SKM-1 (cell line): ENCODE measurements around the gene OBSCN.
"Not testable (repeated sequence)": the region's sequence is repeated elsewhere in the genome, so short reads cannot be mapped to it uniquely, and the experiment has no call there.

Source experiments
- DNase-seq: peaks from one replicate; lab custom pipeline; 2025; ENCODE audit not compliant: unreplicated experiment; lab: John Stamatoyannopoulos, UW

OBSCN gene

DNA sequence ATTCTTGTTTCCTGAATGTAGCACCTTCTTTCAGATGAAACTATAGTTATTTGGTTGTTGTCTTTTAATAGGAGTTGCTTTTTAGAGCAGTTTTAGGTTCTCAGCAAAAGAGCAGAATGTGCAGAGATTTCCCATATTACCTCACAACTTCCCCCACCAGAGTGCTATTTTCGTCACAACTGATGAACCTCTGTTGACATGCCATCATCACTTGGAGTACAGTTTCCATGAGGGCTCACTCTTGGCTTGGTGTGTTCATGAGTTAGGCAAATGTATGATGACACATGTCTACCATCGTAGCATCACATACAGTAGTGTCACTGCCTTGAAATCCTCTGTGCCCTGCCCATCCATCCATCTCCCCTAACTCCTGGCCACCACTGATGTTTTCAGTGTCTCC is 38.5 kb upstream of the OBSCN start:
- no peak for DNase-seq

DNA sequence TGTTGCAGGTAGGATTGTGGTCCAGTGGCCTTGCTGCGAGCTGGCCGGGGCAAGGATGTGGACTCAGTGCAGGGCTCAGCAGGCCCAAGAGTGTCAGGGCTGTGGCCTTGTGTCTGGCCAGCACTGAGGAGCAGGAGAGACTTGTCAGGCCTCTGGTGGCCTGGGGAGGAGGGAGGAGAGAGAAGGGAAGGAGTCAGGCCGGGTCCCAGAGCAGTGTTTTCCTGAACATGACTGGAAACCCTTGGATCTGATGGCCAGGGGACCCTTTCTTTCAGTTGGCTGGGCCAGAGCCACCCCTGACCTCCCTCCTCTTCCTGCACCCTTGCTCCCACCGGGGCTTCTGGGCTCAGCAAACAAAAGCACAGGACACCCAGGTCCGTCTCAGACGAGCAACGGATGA is 37.2 kb upstream of the OBSCN start:
- no peak for DNase-seq

DNA sequence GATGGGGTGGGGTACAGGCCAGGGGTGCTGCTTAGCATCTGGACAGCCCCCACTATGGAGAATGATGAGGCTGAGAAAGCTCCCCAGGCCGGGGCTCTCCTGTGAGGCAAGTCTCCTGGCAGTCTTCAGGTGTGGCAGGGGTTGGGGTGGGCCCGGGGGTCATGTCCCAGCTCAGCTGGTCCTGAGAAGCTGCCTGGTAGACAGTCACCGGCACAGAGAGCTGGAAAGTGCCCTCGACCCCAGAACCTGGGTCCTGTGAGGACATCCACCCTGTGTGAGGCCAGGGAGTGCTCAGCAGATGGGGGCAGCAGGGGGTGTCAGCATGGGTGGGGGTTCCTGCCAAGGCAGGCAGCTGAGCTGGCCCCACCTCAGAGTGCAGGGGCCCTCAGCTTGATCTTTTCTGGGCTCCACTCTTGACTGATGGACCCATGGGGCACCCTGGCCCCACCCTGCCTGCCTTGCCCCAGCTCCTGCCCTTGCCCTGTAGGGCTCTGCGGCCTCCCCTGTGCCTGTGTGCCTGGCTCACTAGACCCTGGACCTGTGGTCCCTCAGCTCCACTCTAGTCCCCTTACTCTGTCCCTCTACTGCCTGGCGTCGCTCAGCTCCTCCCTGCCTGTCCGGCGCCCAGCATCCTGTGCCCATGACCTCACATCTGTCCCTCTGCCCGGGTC is 36.5 kb upstream of the OBSCN start:
- no peak for DNase-seq

DNA sequence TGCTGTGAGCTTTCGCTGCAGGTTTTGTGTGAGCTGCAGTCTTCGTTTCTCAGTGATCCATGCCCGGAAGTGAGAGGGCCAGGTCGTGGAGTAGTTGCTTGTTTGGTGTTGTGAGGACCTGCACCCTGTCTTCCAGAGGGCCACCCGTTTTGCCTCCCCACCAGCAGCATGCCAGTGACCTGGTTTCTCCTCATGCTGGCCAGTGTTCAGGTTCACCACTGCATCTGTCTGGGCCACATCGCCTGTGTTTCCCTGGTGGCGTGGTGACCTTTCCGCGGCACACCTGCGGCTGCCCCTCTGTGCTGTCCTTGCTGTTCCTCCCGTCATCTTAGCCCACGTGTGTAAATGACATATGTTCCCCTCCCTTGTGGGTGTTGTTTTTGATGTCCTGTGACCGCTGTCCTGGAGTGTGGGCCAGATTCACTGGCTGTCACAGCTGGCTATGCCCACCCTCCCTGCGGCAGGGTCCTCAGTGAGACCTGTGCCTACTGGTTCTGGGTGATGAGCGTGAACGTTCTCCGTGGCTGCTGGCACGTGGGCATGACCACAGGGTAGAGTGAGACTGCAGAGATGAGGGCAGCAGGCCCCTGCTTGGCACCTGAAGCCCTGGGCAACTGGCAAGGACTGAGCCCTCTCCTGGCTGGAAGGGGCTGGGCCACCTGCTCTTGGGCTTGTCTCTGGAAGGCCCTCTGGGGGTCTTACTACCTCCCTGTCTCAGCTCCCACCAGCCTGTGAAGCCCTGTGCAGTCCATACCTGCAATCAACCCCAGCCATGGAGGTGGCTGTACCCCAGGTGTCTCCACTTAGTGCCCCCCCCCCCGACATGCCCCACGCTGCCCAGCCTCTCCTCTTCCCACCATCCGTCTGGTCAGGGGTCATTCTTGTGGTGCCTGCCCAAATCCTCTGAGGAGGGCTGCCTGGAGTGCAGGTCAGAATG is 35.0 kb upstream of the OBSCN start:
- DNase-seq = no peak

DNA sequence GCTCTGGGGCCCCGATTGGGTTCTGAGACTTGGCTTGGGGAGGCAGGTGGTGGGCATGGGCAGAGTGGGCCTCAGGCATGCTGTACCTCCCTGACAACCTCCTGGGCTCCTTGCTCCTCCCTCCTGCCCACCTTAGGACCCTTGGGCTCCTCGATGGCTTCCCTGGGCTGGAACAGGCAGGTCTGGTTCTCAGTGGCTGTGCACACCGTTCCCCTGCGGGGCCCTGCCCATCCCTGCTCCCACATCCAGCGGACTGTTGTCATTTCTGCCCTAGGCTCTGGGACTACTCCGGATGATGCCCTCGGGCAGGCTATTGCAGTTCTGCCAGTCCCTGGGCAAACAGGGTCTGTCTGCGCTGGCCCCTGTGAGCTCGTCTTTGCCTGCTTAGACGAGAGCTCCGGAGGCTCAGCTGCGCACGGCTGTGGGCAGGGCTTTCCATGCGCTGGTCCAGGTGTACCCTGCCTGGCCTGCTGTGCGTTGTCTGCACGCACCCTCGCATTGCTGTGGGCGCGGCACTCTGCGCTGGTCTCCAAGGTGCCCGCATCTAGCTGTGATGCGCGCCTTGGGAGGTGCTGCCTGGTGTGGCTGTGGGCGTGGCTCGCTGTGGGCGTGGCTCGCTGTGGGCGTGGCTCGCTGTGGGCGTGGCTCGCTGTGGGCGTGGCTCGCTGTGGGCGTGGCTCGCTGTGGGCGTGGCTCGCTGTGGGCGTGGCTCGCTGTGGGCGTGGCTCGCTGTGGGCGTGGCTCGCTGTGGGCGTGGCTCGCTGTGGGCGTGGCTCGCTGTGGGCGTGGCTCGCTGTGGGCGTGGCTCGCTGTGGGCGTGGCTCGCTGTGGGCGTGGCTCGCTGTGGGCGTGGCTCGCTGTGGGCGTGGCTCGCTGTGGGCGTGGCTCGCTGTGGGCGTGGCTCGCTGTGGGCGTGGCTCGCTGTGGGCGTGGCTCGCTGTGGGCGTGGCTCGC is 34.0 kb upstream of the OBSCN start:
- DNase-seq = not testable (repeated sequence)

DNA sequence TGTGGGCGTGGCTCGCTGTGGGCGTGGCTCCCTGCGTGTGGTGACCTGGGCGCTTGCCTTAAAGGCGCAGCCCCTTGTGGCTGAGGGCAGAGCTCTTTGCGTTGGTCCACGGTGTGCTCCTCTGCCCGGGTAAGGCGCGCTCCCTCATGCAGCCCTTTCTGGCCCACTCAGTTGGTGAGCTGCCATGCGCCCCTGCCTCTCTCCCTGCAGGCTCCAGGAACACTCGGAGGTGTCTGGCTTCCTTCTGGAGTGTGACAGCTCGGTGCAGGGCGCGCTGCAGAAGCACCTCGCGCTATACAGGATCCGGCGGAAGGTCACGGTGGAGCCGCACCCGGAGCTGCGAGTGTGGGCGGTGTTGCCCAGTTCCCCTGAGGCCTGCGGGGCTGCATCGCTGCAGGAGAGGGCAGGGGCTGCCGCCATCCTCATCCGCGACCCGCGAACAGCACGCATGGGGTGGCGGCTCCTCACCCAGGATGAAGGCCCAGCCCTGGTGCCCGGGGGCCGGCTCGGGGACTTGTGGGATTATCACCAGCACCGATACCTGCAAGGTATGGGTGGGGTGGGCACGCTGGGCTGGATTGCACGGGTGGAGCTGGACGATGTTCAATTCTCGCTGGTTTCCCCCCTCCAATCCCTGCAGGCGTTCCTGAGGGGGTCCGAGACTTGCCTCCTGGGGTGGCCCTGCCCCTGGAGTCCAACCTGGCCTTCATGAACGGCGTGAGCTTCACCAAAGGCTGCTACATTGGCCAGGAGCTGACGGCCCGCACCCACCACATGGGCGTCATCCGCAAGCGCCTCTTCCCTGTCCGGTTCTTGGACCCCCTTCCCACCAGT is 33.1 kb upstream of the OBSCN start:
- peak; percentile 13 for DNase-seq

DNA sequence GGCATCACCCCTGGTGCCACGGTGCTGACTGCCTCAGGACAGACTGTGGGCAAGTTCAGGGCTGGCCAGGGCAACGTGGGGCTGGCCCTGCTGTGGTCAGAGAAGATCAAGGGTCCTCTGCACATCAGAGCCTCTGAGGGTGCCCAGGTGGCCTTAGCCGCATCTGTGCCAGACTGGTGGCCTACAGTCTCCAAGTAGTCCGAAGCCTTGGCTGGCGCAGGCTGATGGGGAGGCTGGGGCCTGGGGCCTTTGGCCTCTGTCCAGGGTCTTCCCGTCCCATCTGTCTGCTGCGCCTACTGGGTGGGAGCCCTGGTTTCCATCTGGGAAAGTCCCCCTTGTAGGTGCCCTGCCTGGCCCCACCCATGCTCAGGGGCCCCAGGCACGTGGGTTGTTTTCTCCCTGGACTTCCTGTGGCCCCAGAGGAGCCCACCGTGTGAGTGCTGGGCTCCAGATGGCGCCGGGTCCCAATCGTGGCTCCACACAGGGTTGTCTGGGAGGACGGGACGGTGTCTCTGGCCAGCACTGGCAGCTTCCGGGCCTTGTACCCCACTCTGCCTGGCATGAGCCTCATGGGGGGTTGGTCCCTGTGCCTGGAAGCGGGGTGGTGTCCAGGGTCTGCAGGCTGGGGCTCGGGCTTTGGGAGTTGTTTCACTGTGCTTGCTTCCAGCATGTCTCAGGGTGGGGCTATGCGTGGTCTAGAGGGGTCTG is 32.4 kb upstream of the OBSCN start:
- no peak for DNase-seq

DNA sequence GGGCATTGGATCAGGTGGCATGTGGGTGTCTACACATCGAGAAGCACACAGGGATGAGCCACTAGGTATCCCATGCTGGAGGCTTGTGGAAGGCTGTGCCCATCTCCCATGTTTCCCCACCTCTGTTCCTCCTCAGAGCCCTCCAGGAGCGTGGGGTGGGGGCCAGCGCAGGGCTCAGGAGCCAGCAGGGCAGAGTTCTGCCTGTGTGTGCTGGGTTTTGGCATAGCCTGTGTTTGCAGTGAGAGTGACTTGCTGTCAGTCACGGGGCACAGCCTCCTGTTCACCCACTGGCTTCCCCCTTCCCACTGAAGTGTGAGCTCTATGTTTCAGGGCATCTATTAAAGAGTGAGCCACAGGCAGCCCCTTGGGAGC is 31.8 kb upstream of the OBSCN start:
- DNase-seq = no peak

DNA sequence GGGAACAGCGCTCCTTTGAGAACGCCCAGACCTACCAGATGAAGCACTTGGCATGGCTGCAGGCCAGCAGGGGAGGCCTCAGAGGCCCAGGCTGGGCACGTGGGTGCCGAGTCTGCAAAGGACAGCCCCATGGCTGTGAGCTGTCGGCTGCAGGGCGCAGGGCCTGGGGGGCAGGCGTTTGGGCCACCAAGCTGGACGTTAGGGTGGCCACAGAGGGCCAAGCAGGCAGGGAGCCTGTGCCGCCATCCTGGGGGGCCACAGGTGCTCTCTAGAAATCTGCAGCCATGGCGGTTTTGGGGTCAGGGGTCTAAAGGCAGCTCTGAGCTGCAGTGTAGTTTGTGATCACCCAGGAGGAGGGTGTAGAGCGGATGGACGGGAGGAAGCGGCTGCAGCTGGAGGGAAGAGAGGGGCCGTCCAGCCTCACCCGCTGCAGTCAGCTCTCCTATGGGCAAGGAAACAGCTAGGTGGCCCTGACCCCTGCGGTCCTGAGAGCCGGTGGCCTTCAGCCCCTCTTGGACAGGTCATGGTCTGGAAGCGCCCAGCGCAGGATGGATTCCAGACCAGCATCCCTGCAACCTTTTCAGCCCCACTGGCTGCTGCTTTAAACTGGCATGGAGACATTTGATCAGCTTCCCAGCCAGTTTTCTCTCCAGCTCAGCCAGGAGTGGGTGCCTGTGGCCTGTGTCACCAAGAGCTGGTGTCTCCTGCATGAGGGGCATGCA is 31.2 kb upstream of the OBSCN start:
- DNase-seq = no peak

DNA sequence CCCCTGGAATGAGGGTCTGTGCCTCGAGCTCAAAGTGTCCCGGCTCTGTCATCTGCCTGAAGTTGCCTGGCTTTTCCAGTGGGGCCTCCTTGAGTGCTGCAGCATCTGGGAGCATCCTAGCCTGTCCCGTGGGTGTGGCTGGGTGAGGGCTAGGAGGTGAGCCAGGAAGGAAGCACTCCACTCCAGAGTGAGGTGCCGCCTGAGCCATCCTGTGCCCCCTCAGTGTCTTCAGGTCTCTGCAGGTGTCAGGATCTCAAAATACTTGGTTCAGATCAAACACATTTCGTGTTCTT is 30.7 kb upstream of the OBSCN start:
- no peak for DNase-seq

DNA sequence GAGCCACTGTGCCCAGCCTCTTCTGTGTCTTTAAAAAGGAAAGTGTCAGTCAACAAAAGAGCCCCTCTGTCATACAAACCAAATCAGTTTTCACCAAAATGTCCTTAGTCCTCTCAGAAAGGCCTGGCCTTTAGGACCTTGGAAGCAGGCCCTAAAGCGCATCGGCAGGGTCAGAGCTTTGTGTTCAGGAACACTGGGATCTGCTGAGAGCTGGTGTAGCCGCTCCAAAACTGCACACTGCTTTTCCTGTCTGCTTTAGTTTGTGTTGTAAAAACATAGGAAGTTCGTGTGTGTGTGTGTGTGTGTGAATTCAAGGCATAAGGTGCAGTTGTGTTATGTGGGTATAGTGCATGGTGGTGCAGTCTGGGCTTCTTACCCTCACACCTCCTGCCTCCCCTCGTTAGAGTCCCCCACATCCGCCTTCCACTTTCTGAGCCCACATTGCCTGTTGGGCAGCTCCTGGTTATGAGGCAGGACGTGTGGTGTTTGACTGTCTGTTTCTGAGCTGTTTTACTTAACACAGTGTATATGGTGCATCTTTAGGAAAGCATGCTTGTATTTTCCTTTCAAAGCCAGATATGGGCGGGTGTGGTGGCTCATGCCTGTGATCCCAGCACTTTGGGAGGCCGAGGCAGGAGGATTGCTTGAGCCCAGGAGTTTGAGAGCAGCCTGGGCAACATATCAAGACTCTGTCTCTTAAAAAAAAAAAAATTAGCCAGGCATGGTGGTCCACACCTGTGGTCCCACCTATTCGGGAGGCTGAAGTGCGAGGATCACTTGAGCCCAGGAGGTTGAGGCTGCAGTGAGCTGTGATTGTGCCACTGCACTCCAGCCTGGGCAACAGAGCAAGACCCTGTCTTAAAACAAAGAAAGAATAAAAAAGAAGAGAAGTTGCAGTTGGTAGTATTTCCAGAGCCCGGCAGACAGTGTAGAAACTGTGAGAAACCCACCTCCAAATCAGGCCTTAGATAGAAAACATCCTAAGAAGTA is 29.8 kb upstream of the OBSCN start:
- DNase-seq = no peak

DNA sequence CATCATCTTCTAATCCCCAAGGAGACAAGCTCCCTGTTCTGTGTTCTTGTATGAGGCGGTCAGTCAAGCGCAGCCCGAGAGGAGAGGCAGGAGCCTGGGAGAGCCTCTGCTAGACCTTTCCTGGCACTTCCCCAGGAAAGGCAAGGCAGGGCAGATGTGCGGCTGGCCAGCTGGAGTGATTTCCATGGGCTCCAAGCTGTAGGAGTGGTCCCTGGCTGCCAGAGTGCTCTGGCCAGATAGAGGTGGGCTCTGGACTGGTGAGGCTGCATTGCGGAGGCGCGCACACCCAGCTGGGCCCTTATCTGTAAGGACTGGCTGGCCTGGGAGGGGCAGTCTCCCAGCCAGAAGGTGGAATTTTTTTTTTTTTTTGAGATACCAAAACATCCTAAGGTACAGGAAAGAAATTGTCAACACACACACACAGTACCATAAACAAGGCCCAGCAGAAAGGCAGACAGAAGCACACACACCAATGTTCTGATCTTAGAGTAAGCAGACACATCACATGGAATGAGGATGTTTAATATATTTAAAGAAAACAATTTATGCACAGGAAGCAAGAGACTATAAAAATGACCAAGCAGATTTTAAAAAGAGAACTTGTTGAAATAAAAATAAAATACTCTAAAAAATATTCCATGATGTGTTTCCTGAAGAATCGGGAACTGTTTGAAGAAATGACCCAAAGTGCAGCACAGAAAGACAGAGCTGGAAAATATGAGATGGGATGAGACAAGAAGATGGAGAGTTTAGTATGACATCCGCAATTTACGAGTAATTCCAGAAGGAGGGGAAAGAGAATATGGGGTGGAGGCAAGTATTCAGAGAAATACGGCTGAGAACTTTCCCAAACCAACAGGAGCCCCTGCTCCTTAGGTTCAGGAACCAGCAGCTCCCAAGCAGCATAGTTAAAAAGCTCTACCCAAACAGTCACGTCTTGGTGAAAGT is 28.8 kb upstream of the OBSCN start:
- DNase-seq = no peak

DNA sequence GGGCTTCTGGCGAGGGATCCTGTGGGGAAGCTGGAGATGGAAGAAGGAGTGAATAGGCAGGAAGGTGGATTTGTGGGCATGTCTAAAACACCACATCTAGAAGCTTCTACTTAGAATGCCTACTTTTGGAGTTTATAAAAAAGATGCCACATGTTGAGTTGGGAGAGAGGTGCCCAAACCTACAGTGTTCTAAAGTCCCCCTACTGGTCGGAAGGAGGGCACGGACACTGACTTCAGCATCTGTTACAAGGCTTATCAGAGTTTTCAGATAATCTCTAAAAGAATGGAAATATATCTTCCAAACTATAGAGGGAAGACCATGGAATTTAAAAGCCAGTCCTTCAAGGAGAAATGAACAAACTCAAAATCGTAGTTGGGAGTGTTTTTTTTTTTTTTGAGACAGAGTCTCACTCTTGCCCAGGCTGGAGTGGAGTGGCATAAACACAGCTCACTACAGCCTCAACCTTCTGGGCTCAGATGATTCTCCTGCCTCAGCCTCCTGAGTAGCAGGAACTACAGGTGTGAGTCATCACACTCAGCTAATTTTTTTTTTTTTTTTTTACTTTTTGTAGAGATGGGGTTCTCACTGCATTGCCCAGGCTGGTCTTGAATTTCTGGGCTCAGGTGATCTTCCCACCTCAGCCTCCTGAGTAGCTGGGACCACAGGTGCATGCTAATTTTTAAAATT is 27.4 kb upstream of the OBSCN start:
- DNase-seq = peak; percentile 37

DNA sequence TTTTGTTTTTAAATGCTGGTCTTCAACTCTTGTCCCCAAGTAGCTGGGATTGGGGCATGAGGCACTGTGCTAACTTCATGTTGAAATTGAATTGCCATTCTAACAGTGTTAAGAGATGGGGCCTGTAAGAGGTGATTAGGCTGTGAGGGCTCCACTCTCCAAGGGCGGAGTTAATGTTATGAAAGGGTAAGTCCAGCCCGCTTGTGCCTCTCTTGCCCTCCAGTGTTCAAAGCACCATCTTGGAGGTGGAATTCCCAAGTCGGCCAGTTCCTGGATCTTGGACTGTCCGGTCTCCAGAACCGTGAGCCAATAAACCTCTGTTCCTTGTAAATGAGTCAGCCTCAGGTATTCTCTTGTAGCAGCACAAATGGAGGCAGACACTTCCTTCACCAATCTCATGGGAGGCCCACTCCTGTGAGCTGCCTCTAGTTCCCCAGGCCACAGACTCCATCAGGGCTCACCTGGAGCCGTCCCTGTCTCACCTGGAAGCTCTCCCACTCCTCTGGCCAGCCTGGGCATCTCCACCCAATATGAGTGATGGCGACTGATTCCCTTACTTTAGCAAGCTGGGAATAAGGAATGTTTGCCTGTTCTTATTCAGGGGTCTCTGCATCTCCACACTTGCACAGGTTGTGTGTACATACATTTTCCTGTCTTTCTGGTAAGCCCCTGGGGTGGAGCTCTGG is 26.7 kb upstream of the OBSCN start:
- DNase-seq = no peak

DNA sequence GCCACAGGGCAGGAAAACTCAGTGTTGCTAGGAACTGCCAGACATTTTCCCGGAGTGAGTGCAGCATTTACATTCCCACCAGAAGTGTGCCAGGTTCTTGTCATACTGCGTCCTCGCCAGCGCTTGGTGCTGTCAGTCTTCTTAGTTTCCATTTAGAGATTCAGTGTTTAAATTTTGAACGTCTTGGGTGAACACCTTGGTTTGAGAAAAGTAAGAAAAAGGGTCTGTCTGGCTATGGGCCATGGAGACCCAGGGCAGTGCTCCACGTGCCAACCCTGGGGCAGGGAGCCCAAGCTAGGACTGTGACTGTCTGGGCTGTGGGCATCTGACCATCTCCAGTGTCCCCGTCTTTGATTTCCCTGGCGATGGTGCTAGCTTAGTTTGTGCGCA is 26.2 kb upstream of the OBSCN start:
- no peak for DNase-seq
